Pancreas (tissue), 10 donors: ENCODE data around the gene MAPK1. TPM values are rescaled to one million over a fixed set of nuclear protein-coding genes. Genes with fewer than 3 reads are reported as not detected.
"Not testable (repeated sequence)": the region's sequence is repeated elsewhere in the genome, so short reads cannot be mapped to it uniquely, and the experiment has no call there.

ENCODE experiments used
- ATAC-seq, 4 donors: fragments of 200-7000 bp; cut with Tn5 transposase; one replicate each; pipeline versions ENCODE4 v1.8.0 to v1.9.1; 2020; ENCODE audit warnings: mild to moderate bottlenecking in 4 of 4, moderate library complexity in 4 of 4
- DNase-seq, 6 donors: peaks; one replicate each; pipeline ENCODE4 v3.0.0-alpha.2; 2020
- FAIRE-seq: peaks from 2 replicates; lab custom pipeline; 2012; peaks lifted over from hg19 to GRCh38; lab: Jason Lieb, UNC
- H3K27ac ChIP-seq, 4 donors: fragments of 200-600 bp; sonication (generic); 1 replicate in 3 of 4; 2 replicates in 1 of 4; pipeline versions ENCODE4 v1.5.0 to v1.8.0; 2020
- H3K27me3 ChIP-seq, 4 donors: fragments of 200-600 bp; one replicate each; pipeline ENCODE4 v1.8.0; 2021
- H3K36me3 ChIP-seq, 3 donors: fragments of 200-600 bp; sonication (generic) in 1 of 3; one replicate each; pipeline versions ENCODE4 v1.5.0 to v1.8.0; 2020 to 2021
- H3K4me1 ChIP-seq, 3 donors: fragments of 200-600 bp; one replicate each; pipeline ENCODE4 v1.8.0; 2021
- H3K4me3 ChIP-seq, 4 donors: fragments of 200-600 bp; sonication (generic) in 2 of 4; one replicate each; pipeline versions ENCODE4 v1.5.0 to v1.8.0; 2020 to 2021
- H3K9me3 ChIP-seq, 4 donors: fragments of 200-600 bp; one replicate each; pipeline ENCODE4 v1.8.0; 2021
- CTCF ChIP-seq, 4 donors: fragments of 200-600 bp; sonication (generic) in 3 of 4; IDR thresholded peaks; one replicate each; pipeline versions ENCODE4 v1.5.0 to v1.8.0; 2021; ENCODE audit warnings: antibody characterized with exemption in 4 of 4
- WGBS, 2 donors: extraction: QIAGEN DNeasy Blood & Tissue Kit; methylation state at CpG; one replicate each; pipeline ENCODE4 v1.1.7; 2013; 5-methylcytosine and 5-hydroxymethylcytosine counted together
- intact Hi-C, 3 donors: fragments of 100-400 bp; cut with DNase I; formaldehyde crosslinking; loops; one replicate each; pipeline versions ENCODE4 v1.11.1 to v1.14.2; 2022
- polyA plus RNA-seq, 2 donors: library from polyadenylated mRNA; stranded (reverse); fragments of 200-250 nt; gene quantifications; one replicate each; pipeline ENCODE4 v1.2.3, GENCODE V29; 2013
- total RNA-seq, 6 donors: library from RNA; stranded (reverse); fragmentation: NEBNext Ultra II Directional in 4 of 6; extraction: Animal tissue kit (Norgen Biotek cat#: 25700) in 4 of 6; gene quantifications; one replicate each; pipeline versions ENCODE4 v1.2.1 to v1.2.4, GENCODE V29; 2021 to 2023
- donor health status: healthy with polysubstance abuse.
- donor health status: DM: no; HTN: no; CAD: no; lungs with moderate emphysema.
- donor health status: DM: no; HTN: no; CAD: no.
- donor health status: control.
- donor health status: control.
- donor health status: Bipolar disorder and iron deficiency.
- donor health status: DM: yes; HTN: yes; CAD: no.
- donor health status: DM: no; HTN: no; CAD: no.
- donor health status: DM: no; HTN: no; CAD: no.
- donor health status: DM: yes; HTN: yes; CAD: no.

Gene MAPK1
- total and polyA plus RNA-seq, 8 donors: 7.0 to 85.7 (median 66.4) TPM

GRCh38 chr22:21889251-21889990 lies 22.0 kb upstream of the MAPK1 start:
- DNase-seq: no peak
- no peak for ATAC-seq
- intact Hi-C loops: no loop called here
- Histone ChIP-seq H3K4me3 (no peak overlapping the region), H3K27ac (no peak overlapping the region), H3K4me1 (no peaks in the 10 kb centered on the region), H3K36me3 (no peaks in the 10 kb centered on the region), H3K27me3 (no peaks in the 10 kb centered on the region), H3K9me3 (no peaks in the 10 kb centered on the region)
- FAIRE-seq: no peak
- no peak for TF ChIP-seq CTCF (IDR thresholded peaks at IDR 0.05)
- 93 to 96% methylated on average over 10 of the region's 10 CpGs for WGBS, 2 donors

GRCh38 chr22:21887841-21888240 lies 20.4 kb upstream of the MAPK1 start:
- Histone ChIP-seq H3K9me3 (no peaks in the 10 kb centered on the region), H3K4me1 (no peaks in the 10 kb centered on the region), H3K36me3 (no peaks in the 10 kb centered on the region), H3K4me3 (no peak overlapping the region), H3K27ac (no peak overlapping the region), H3K27me3 (no peaks in the 10 kb centered on the region)
- TF ChIP-seq CTCF (IDR thresholded peaks at IDR 0.05): no peak
- DNase-seq: no peak
- intact Hi-C loops: no loop called here
- no peak for ATAC-seq
- no peak for FAIRE-seq

- ATAC-seq, H3K9me3 ChIP-seq, H3K27me3 ChIP-seq, DNase-seq, H3K27ac ChIP-seq, H3K4me1 ChIP-seq, H3K36me3 ChIP-seq, intact Hi-C loops, H3K4me3 ChIP-seq, FAIRE-seq: not testable (repeated sequence)
- 93 to 99% methylated on average over 12 to 18 of the region's 26 CpGs for WGBS, 2 donors
These were observed 16.5 kb upstream of the MAPK1 start for GRCh38 chr22:21883930-21884329.

- FAIRE-seq, H3K9me3 ChIP-seq, H3K27ac ChIP-seq, H3K36me3 ChIP-seq, H3K4me3 ChIP-seq, intact Hi-C loops, H3K27me3 ChIP-seq, DNase-seq, H3K4me1 ChIP-seq, ATAC-seq: not testable (repeated sequence)
- WGBS, 2 donors: 15 to 29% methylated on average over 1 of the region's 7 CpGs
These were observed 15.4 kb upstream of the MAPK1 start for GRCh38 chr22:21882754-21883333.

- no peak for FAIRE-seq
- H3K4me3 ChIP-seq: no peak overlapping the region
- no peak for DNase-seq
- no peaks in the 10 kb centered on the region for H3K9me3 ChIP-seq
- H3K27ac ChIP-seq: no peak overlapping the region
- TF ChIP-seq CTCF (IDR thresholded peaks at IDR 0.05): no peak
- H3K27me3 ChIP-seq: no peaks in the 10 kb centered on the region
- WGBS, 2 donors: 87 to 93% methylated on average over 10 of the region's 10 CpGs
- no peaks in the 10 kb centered on the region for H3K36me3 ChIP-seq
- no peaks in the 10 kb centered on the region for H3K4me1 ChIP-seq
- ATAC-seq: no peak
- intact Hi-C loops: no loop called here
These were observed 14.7 kb upstream of the MAPK1 start for GRCh38 chr22:21881841-21882753.
